DOHH2 (cell line): ENCODE data around the gene ERVMER34-1.

Experiments
- CTCF ChIP-seq: fragments of 200-600 bp; sonication (generic); IDR thresholded peaks from one replicate; pipeline ENCODE4 v1.5.1; 2014; ENCODE audit warnings: antibody characterized with exemption, mild to moderate bottlenecking, low read depth, low read length; ENCODE audit not compliant: poor library complexity, severe bottlenecking
- EZH2phosphoT487 ChIP-seq: fragments of 200-600 bp; sonication (generic); IDR thresholded peaks from 2 replicates; pipeline ENCODE4 v1.6.1; 2017; ENCODE audit warnings: borderline replicate concordance, mild to moderate bottlenecking, antibody characterized with exemption, low read length, moderate library complexity, mixed read lengths

DNA sequence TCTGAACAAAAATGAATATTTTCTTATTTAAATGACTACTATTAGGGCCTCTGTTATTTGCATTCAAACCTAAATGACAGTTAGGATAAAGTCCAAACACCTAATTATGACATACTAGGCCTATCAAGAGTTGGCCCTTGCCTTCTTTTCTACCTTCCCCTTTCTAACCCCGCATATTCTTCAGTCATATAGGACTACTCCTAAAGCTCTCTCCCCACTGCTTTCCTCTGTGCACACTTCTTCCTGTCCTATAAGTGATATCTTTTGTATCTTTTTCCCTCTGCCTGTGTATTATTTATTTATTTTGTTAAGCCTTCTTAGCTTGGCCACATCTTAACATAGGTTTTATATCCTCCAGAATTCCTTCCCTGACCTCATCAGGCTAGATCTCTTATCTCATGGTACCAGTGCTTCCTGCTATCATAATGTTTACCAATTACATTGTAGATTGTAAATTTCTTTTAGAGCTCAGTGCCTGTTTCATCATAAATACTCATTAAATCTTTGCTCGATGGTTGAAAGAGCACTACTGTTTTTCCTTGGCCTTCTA lies 22.5 kb downstream of the ERVMER34-1 start:
- TF ChIP-seq CTCF: no peak
- TF ChIP-seq EZH2phosphoT487: no peak
